GM23338 (cell line): ENCODE results near the gene SYNDIG1. TPM values are rescaled to one million over a fixed set of nuclear protein-coding genes. Genes with fewer than 3 reads are reported as not detected.

Source experiments
- ATAC-seq: fragments of 200-7000 bp; cut with Tn5 transposase; 3 replicates; pipeline ENCODE4 v1.9.1; 2020
- DNase-seq: peaks from one replicate; pipeline ENCODE4 v3.0.0-alpha.2; 2015; ENCODE audit warnings: low spot score
- H2AFZ ChIP-seq: fragments of 200-600 bp; sonication (generic); 2 replicates; pipeline ENCODE4 v1.8.0; 2016; ENCODE audit warnings: antibody characterized with exemption, mild to moderate bottlenecking, moderate library complexity
- H3F3A ChIP-seq: fragments of 200-600 bp; sonication (generic); replicated peaks from 2 replicates; pipeline ENCODE4 v1.8.0; 2017; ENCODE audit warnings: antibody characterized with exemption, mixed run types, low read depth
- H3K27ac ChIP-seq: fragments of 200-600 bp; sonication (generic); 2 replicates; pipeline ENCODE4 v1.6.1; 2016; ENCODE audit warnings: low read depth
- H3K27me3 ChIP-seq: fragments of 200-600 bp; sonication (generic); 2 replicates; pipeline ENCODE4 v1.8.0; 2016; ENCODE audit warnings: mild to moderate bottlenecking, mixed run types, moderate library complexity; ENCODE audit not compliant: insufficient read depth
- H3K36me3 ChIP-seq: fragments of 200-600 bp; sonication (generic); 2 replicates; pipeline ENCODE4 v1.8.0; 2016; ENCODE audit warnings: mild to moderate bottlenecking; ENCODE audit not compliant: insufficient read depth
- H3K4me1 ChIP-seq: fragments of 200-600 bp; sonication (generic); 2 replicates; pipeline ENCODE4 v1.8.0; 2016; ENCODE audit warnings: mild to moderate bottlenecking, moderate library complexity; ENCODE audit not compliant: insufficient read depth
- H3K4me2 ChIP-seq: fragments of 200-600 bp; sonication (generic); 2 replicates; pipeline ENCODE4 v1.7.1; 2017; ENCODE audit warnings: mixed run types
- H3K4me3 ChIP-seq: fragments of 200-600 bp; sonication (generic); 2 replicates; pipeline ENCODE4 v1.6.1; 2016; ENCODE audit warnings: mixed run types
- H3K79me2 ChIP-seq: fragments of 200-600 bp; sonication (generic); replicated peaks from 2 replicates; pipeline ENCODE4 v1.8.0; 2017; ENCODE audit warnings: mild to moderate bottlenecking; ENCODE audit not compliant: insufficient read depth
- H3K9me2 ChIP-seq: fragments of 200-600 bp; sonication (generic); 2 replicates; pipeline ENCODE4 v1.8.0; 2017; ENCODE audit not compliant: insufficient read depth
- H4K20me1 ChIP-seq: fragments of 200-600 bp; sonication (generic); replicated peaks from 2 replicates; pipeline ENCODE4 v1.8.0; 2017; ENCODE audit warnings: mild to moderate bottlenecking; ENCODE audit not compliant: insufficient read depth
- H3K27ac Mint-ChIP-seq: 2 replicates; pipeline ENCODE4 v1.8.0; 2020; ENCODE audit warnings: inconsistent platforms, mild to moderate bottlenecking, moderate library complexity, mixed read lengths
- H3K27me3 Mint-ChIP-seq: 3 replicates; pipeline ENCODE4 v1.8.0; 2022; ENCODE audit warnings: low read depth, mild to moderate bottlenecking, moderate library complexity, mixed read lengths, inconsistent platforms; ENCODE audit not compliant: insufficient read depth, poor library complexity
- H3K36me3 Mint-ChIP-seq: 3 replicates; pipeline ENCODE4 v1.8.0; 2021; ENCODE audit warnings: low read depth, mild to moderate bottlenecking, inconsistent platforms, moderate library complexity, mixed read lengths
- H3K4me1 Mint-ChIP-seq: 3 replicates; pipeline ENCODE4 v1.8.0; 2020; ENCODE audit warnings: mild to moderate bottlenecking, inconsistent platforms, mixed read lengths
- H3K4me3 Mint-ChIP-seq: 3 replicates; pipeline ENCODE4 v1.8.0; 2021; ENCODE audit warnings: moderate library complexity, mild to moderate bottlenecking, inconsistent platforms, mixed read lengths
- H3K9me3 Mint-ChIP-seq: 3 replicates; pipeline ENCODE4 v1.8.0; 2020; ENCODE audit warnings: moderate library complexity, mild to moderate bottlenecking, inconsistent platforms, mixed read lengths
- NANOG ChIP-seq: IDR thresholded peaks from 2 replicates; pipeline ENCODE4 v1.6.1; 2016; ENCODE audit warnings: antibody characterized with exemption, borderline replicate concordance
- ZNF114 ChIP-seq: fragments of 250-450 bp; sonication (Bioruptor Pico); IDR thresholded peaks from 2 replicates; pipeline ENCODE4 v1.5.0; 2020; ENCODE audit warnings: mild to moderate bottlenecking, moderate library complexity
- polyA plus RNA-seq: library from polyadenylated mRNA; unstranded; fragments of >200 nt; fragmentation: Nextera tagmentation; extraction: Ambion mirVana; gene quantifications from 2 replicates; pipeline ENCODE4 v1.2.1, GENCODE V29; 2016
- total RNA-seq: library from RNA; depleted of rRNA; stranded (reverse); fragments of >200 nt; shearing (Covaris generic); gene quantifications from 2 replicates; pipeline ENCODE4 v1.2.3, GENCODE V29; 2014
- TF ChIP-seq, protein P1 (sequence below): IDR thresholded peaks from 2 replicates; pipeline ENCODE4 v1.6.1; 2016; ENCODE audit warnings: antibody characterized with exemption
- TF ChIP-seq, protein P2 (sequence below), 2 experiments: fragments of 200-600 bp in 1 of 2; sonication (generic) in 1 of 2; conservative IDR thresholded peaks; 2 replicates each; pipeline versions ENCODE4 v1.5.1 to v1.6.1; 2016 to 2017; ENCODE audit warnings: antibody characterized with exemption in 2 of 2, low read depth in 2 of 2, mild to moderate bottlenecking in 2 of 2, moderate library complexity in 1 of 2
- TF ChIP-seq, protein P3 (sequence below): fragments of 250-450 bp; sonication (Bioruptor Pico); IDR thresholded peaks from 2 replicates; pipeline ENCODE4 v1.5.0; 2020; ENCODE audit warnings: mild to moderate bottlenecking, moderate library complexity

Gene SYNDIG1
- total and polyA plus RNA-seq, 2 experiments from 2014 or later = 2.8 to 4.8 TPM

DNA sequence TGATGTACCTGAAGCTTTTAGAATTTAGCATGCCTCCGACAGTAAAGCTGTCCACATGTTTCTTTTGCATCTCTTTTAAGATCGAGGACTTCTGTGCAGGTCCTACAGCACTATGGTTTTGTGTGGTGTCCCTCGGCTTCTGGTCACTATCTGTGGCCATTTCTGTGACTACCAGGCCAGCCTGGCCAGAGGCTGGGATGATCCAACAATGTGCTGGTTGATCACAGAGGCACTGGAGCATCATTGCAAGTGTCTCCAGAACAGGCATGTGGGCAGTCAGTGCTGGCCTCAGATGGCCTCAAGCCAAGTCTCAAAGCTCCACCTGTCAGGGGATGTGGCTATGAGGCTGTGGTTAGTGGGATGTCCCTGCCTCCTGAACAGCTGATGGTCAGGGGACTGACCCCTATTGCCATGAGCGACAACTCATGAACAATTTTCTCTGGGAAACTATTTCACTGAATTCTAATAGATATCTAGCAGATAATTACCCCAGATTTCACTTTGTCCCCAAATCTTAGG is 136.6 kb downstream of the SYNDIG1 start:
- Mint-ChIP-seq H3K4me3 (no peak overlapping the region), H3K9me3 (no peaks in the 10 kb centered on the region; the same call in 2 of the 3 replicates), H3K27me3 (no peaks in the 10 kb centered on the region), H3K27ac (no peak overlapping the region), H3K4me1 (peaks cover 27% of the 10 kb centered on the region), H3K36me3 (peaks cover 6% of the 10 kb centered on the region; the same call in 2 of the 3 replicates)
- DNase-seq (no peak), ATAC-seq (no peak)
- no peak overlapping the region for H3K27ac ChIP-seq
- no peaks in the 10 kb centered on the region for H3K79me2 ChIP-seq
- H3K4me3 ChIP-seq = no peak overlapping the region
- H3K4me2 ChIP-seq = no peak overlapping the region
- TF ChIP-seq, protein P1, sequence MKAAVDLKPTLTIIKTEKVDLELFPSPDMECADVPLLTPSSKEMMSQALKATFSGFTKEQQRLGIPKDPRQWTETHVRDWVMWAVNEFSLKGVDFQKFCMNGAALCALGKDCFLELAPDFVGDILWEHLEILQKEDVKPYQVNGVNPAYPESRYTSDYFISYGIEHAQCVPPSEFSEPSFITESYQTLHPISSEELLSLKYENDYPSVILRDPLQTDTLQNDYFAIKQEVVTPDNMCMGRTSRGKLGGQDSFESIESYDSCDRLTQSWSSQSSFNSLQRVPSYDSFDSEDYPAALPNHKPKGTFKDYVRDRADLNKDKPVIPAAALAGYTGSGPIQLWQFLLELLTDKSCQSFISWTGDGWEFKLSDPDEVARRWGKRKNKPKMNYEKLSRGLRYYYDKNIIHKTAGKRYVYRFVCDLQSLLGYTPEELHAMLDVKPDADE = no peak
- TF ChIP-seq, protein P2, sequence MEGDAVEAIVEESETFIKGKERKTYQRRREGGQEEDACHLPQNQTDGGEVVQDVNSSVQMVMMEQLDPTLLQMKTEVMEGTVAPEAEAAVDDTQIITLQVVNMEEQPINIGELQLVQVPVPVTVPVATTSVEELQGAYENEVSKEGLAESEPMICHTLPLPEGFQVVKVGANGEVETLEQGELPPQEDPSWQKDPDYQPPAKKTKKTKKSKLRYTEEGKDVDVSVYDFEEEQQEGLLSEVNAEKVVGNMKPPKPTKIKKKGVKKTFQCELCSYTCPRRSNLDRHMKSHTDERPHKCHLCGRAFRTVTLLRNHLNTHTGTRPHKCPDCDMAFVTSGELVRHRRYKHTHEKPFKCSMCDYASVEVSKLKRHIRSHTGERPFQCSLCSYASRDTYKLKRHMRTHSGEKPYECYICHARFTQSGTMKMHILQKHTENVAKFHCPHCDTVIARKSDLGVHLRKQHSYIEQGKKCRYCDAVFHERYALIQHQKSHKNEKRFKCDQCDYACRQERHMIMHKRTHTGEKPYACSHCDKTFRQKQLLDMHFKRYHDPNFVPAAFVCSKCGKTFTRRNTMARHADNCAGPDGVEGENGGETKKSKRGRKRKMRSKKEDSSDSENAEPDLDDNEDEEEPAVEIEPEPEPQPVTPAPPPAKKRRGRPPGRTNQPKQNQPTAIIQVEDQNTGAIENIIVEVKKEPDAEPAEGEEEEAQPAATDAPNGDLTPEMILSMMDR (conservative IDR thresholded peaks at IDR 0.05; ENCODE audit: low read depth in 2 of 2) = no peak
- TF ChIP-seq NANOG (no peak), ZNF114 (CRISPR knock-in tag) (no peak)
- TF ChIP-seq, protein P3, sequence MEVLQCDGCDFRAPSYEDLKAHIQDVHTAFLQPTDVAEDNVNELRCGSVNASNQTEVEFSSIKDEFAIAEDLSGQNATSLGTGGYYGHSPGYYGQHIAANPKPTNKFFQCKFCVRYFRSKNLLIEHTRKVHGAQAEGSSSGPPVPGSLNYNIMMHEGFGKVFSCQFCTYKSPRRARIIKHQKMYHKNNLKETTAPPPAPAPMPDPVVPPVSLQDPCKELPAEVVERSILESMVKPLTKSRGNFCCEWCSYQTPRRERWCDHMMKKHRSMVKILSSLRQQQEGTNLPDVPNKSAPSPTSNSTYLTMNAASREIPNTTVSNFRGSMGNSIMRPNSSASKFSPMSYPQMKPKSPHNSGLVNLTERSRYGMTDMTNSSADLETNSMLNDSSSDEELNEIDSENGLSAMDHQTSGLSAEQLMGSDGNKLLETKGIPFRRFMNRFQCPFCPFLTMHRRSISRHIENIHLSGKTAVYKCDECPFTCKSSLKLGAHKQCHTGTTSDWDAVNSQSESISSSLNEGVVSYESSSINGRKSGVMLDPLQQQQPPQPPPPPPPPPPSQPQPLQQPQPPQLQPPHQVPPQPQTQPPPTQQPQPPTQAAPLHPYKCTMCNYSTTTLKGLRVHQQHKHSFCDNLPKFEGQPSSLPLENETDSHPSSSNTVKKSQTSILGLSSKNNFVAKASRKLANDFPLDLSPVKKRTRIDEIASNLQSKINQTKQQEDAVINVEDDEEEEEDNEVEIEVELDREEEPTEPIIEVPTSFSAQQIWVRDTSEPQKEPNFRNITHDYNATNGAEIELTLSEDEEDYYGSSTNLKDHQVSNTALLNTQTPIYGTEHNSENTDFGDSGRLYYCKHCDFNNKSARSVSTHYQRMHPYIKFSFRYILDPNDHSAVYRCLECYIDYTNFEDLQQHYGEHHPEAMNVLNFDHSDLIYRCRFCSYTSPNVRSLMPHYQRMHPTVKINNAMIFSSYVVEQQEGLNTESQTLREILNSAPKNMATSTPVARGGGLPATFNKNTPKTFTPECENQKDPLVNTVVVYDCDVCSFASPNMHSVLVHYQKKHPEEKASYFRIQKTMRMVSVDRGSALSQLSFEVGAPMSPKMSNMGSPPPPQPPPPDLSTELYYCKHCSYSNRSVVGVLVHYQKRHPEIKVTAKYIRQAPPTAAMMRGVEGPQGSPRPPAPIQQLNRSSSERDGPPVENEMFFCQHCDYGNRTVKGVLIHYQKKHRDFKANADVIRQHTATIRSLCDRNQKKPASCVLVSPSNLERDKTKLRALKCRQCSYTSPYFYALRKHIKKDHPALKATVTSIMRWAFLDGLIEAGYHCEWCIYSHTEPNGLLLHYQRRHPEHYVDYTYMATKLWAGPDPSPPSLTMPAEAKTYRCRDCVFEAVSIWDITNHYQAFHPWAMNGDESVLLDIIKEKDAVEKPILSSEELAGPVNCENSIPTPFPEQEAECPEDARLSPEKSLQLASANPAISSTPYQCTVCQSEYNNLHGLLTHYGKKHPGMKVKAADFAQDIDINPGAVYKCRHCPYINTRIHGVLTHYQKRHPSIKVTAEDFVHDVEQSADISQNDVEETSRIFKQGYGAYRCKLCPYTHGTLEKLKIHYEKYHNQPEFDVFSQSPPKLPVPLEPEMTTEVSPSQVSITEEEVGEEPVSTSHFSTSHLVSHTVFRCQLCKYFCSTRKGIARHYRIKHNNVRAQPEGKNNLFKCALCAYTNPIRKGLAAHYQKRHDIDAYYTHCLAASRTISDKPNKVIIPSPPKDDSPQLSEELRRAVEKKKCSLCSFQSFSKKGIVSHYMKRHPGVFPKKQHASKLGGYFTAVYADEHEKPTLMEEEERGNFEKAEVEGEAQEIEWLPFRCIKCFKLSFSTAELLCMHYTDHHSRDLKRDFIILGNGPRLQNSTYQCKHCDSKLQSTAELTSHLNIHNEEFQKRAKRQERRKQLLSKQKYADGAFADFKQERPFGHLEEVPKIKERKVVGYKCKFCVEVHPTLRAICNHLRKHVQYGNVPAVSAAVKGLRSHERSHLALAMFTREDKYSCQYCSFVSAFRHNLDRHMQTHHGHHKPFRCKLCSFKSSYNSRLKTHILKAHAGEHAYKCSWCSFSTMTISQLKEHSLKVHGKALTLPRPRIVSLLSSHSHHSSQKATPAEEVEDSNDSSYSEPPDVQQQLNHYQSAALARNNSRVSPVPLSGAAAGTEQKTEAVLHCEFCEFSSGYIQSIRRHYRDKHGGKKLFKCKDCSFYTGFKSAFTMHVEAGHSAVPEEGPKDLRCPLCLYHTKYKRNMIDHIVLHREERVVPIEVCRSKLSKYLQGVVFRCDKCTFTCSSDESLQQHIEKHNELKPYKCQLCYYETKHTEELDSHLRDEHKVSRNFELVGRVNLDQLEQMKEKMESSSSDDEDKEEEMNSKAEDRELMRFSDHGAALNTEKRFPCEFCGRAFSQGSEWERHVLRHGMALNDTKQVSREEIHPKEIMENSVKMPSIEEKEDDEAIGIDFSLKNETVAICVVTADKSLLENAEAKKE = no peak
- H3K36me3 ChIP-seq = no peaks in the 10 kb centered on the region
- no peaks in the 10 kb centered on the region for H3K27me3 ChIP-seq
- H3K4me1 ChIP-seq = peaks cover 14% of the 10 kb centered on the region
- H3K9me2 ChIP-seq = 0 out of 2 replicates have a peak, but pooled peaks cover 11% of the 10 kb centered on the region
- H2AFZ ChIP-seq = no peak overlapping the region
- H4K20me1 ChIP-seq = no peaks in the 10 kb centered on the region; the same call in 1 of the 2 replicates
- no peaks in the 10 kb centered on the region for H3F3A ChIP-seq
